Mucosa of descending colon (tissue), 3 donors: ENCODE measurements around the gene IFNA16. TPM values are rescaled to one million over a fixed set of nuclear protein-coding genes. Genes with fewer than 3 reads are reported as not detected.
"Not testable (repeated sequence)": the region's sequence is repeated elsewhere in the genome, so short reads cannot be mapped to it uniquely, and the experiment has no call there.

ENCODE experiments used
- ATAC-seq: fragments of 200-7000 bp; cut with Tn5 transposase; one replicate; pipeline ENCODE4 v1.9.1; 2020; ENCODE audit warnings: mild to moderate bottlenecking, moderate library complexity
- DNase-seq, 3 donors: peaks; one replicate each; pipeline ENCODE4 v3.0.0-alpha.2; 2020
- H3K36me3 ChIP-seq: fragments of 200-600 bp; one replicate; pipeline ENCODE4 v1.8.0; 2021; ENCODE audit warnings: low read depth, mild to moderate bottlenecking
- H3K4me1 ChIP-seq: fragments of 200-600 bp; one replicate; pipeline ENCODE4 v1.8.0; 2021; ENCODE audit warnings: low read depth, mild to moderate bottlenecking
- H3K4me3 ChIP-seq: fragments of 200-600 bp; one replicate; pipeline ENCODE4 v1.8.0; 2021; ENCODE audit warnings: mild to moderate bottlenecking
- H3K9me3 ChIP-seq: fragments of 200-600 bp; one replicate; pipeline ENCODE4 v1.8.0; 2021; ENCODE audit warnings: mild to moderate bottlenecking
- CTCF ChIP-seq: fragments of 200-600 bp; IDR thresholded peaks from one replicate; pipeline ENCODE4 v1.8.0; 2022; ENCODE audit warnings: antibody characterized with exemption, mild to moderate bottlenecking
- intact Hi-C, 2 donors: fragments of 100-400 bp; cut with DNase I in 1 of 2; cut with micrococcal nuclease in 1 of 2; formaldehyde crosslinking; loops; one replicate each; pipeline versions ENCODE4 v1.11.0 to v1.11.1; 2022; cut with DNase I, micrococcal nuclease
- total RNA-seq, 3 donors: library from RNA; stranded (reverse); fragmentation: NEBNext Ultra II Directional in 2 of 3; extraction: Animal tissue kit (Norgen Biotek cat#: 25700) in 2 of 3; gene quantifications; one replicate each; pipeline versions ENCODE4 v1.2.1 to v1.2.4, GENCODE V29; 2021 to 2023
- donor health status: DM: no; HTN: no; CAD: no; lungs with moderate emphysema.
- donor health status: DM: no; HTN: no; CAD: no.
- donor health status: DM: no; HTN: yes; CAD: no.

The IFNA16 gene
- total RNA-seq, 3 donors from 2014 or later = not detected

- no peak for ATAC-seq
- TF ChIP-seq CTCF = no peak
- H3K36me3 ChIP-seq = no peaks in the 10 kb centered on the region
- no peaks in the 10 kb centered on the region for H3K9me3 ChIP-seq
- intact Hi-C loops = no loop called here
- DNase-seq = no peak
- H3K4me1 ChIP-seq = no peaks in the 10 kb centered on the region
- H3K4me3 ChIP-seq = no peak overlapping the region
Observed at GRCh38 chr9:21171351-21171750, 45.8 kb downstream of the IFNA16 start.

- intact Hi-C loops, H3K4me3 ChIP-seq, H3K9me3 ChIP-seq, ATAC-seq, H3K4me1 ChIP-seq, H3K36me3 ChIP-seq, DNase-seq: not testable (repeated sequence)
Observed at GRCh38 chr9:21166560-21166959, 50.6 kb downstream of the IFNA16 start, which contains the start of gene IFNA21. TSS of gene IFNA21 (minus strand) at chr9:21166660. CDS start at chr9:21166612, 48 bp downstream.

Other genes with a start within 250 kb of the IFNA16 start
- gene HACD4, start 185.7 kb downstream of the IFNA16 start, total RNA-seq = 1 to 10 TPM in 2 of 3 donors, under 1 TPM in 1; 0.93 to 6.1 (median 1.9) TPM
- not detected for gene IFNB1, start 139.4 kb downstream of the IFNA16 start, total RNA-seq
- not detected for gene IFNW1, start 75.5 kb downstream of the IFNA16 start, total RNA-seq
- not detected for gene IFNA21, start 50.7 kb downstream of the IFNA16 start, total RNA-seq
- gene IFNA4, start 29.7 kb downstream of the IFNA16 start, total RNA-seq = not detected
- not detected for gene IFNA7, start 15.1 kb downstream of the IFNA16 start, total RNA-seq
- not detected for gene IFNA10, start 10.2 kb downstream of the IFNA16 start, total RNA-seq
- not detected for gene IFNA17, start 10.9 kb upstream of the IFNA16 start, total RNA-seq
- gene IFNA14, start 22.7 kb upstream of the IFNA16 start, total RNA-seq = not detected
- gene IFNA5, start 88.0 kb upstream of the IFNA16 start, total RNA-seq = under 1 TPM in 1 of 3 donors, not detected in 2; 0.41 TPM
- 10 to 100 TPM; 21.8 to 23.9 (median 23.4) TPM for gene KLHL9, start 118.1 kb upstream of the IFNA16 start, total RNA-seq
- gene IFNA6, start 133.6 kb upstream of the IFNA16 start, total RNA-seq = not detected
- not detected for gene IFNA13, start 150.7 kb upstream of the IFNA16 start, total RNA-seq
- gene IFNA2, start 168.1 kb upstream of the IFNA16 start, total RNA-seq = not detected
- not detected for gene IFNA8, start 191.8 kb upstream of the IFNA16 start, total RNA-seq
- gene IFNA1, start 223.1 kb upstream of the IFNA16 start, total RNA-seq = not detected